ENCODE data around the gene PNPLA2.

DNA sequence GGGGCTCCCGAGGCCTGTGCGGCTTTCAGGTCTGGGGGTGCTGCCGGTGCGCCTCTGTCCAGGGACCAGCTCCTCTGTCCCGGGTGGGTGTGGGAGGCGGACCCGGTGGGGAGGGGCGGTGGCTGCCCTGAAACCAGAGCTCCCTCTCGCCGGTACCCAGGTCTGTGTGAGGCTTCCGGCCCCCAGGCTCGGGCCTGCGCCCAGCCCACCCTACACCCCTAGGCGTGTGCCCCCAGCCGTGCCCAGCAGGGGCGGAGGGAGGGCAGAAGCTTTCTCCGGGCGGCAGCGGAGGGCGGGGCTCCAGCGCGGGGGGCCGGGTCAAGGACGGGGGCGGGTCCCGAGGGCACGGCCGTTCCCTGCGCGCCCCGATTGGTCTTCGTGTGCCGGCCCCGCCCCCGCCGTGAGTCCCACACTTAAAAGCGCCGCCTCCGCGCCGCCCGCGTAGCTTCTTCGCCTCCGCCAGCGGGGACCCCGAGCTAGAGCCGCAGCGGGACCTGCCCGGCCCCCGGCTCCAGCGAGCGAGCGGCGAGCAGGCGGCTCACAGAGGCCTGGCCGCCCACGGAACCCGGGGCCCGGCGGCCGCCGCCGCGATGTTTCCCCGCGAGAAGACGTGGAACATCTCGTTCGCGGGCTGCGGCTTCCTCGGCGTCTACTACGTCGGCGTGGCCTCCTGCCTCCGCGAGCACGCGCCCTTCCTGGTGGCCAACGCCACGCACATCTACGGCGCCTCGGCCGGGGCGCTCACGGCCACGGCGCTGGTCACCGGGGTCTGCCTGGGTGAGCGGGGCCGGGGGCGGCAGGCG lies 616 bp downstream of the PNPLA2 start:
- TF ChIP-seq, protein P1, sequence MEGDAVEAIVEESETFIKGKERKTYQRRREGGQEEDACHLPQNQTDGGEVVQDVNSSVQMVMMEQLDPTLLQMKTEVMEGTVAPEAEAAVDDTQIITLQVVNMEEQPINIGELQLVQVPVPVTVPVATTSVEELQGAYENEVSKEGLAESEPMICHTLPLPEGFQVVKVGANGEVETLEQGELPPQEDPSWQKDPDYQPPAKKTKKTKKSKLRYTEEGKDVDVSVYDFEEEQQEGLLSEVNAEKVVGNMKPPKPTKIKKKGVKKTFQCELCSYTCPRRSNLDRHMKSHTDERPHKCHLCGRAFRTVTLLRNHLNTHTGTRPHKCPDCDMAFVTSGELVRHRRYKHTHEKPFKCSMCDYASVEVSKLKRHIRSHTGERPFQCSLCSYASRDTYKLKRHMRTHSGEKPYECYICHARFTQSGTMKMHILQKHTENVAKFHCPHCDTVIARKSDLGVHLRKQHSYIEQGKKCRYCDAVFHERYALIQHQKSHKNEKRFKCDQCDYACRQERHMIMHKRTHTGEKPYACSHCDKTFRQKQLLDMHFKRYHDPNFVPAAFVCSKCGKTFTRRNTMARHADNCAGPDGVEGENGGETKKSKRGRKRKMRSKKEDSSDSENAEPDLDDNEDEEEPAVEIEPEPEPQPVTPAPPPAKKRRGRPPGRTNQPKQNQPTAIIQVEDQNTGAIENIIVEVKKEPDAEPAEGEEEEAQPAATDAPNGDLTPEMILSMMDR (IDR thresholded peaks at IDR 0.05; ENCODE audit: low read length), result no peak
- TF ChIP-seq EZH2 (IDR thresholded peaks at IDR 0.05; ENCODE audit: borderline replicate concordance, low read length), result no peak
